GM19043 (cell line): ENCODE measurements around the gene PDZRN3.

ENCODE experiments used
- ATAC-seq: cut with Tn5 transposase; IDR thresholded peaks from one replicate; pipeline ENCODE4 v1.9.1; 2021; ENCODE audit warnings: low read depth; ENCODE audit not compliant: unreplicated experiment

The PDZRN3 gene

DNA sequence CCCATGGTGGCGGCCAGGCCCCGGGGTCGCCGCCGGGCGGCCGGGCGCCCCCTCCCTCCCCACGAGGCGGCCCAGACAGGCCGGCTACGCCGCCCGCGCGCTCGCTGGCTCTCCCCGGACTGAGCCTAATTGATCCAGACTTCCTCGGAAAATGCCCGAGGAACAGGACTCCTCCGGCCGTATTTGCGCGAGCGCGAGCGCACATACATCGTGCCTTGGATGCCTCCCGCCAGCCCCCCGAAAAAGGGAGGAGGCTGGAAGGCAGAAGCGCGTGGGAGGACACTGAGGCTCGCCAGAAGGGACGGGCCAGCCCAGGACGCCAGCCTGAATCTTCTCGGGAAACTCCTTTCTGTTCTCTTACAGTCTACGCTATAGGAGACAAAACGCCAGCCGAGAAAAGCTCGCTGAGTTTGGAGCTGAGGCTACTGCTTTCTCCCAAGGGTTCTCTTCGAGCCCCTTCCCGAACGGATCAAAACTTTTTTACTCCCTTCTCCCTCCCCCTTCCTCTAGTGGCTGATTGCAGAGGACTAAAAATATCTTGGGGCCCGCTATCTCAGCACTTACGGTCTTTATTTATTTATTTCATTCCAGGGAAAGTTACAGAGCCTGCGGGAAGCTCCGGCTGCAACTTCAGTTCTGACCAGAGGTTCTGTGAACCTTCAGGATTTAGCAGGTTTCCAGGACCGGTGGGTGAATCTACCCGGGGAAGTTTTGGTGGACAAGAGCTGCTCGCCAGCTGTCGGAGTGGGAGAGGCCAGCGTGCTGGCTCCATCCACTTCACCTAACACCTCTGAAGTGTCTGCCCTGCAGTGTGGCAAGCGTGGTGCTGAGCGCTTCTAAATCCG, at the start of gene PDZRN3:
Gene PDZRN3 (minus strand): TSS at position 121 of the 845 bp plus-strand sequence.
- ATAC-seq = no peak

DNA sequence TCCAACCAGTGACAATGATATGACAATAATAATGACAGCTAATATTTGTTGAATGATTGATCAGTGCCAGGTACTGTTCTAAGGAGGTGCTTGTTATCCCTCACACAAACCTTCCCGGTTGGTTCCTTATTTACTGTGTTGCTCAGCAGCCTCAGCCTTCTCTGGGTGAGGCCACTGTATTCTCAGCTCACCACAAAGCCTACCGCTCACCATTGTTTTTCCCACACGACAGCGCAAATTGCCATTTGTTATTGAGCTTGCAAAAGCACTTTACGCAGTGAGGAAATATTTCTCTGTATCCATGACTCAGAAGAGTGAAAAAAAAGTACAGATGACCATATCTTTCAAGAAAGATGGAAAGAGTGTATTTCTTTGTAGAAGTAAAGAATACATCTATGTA, 49.5 kb upstream of the PDZRN3 start:
- no peak for ATAC-seq

DNA sequence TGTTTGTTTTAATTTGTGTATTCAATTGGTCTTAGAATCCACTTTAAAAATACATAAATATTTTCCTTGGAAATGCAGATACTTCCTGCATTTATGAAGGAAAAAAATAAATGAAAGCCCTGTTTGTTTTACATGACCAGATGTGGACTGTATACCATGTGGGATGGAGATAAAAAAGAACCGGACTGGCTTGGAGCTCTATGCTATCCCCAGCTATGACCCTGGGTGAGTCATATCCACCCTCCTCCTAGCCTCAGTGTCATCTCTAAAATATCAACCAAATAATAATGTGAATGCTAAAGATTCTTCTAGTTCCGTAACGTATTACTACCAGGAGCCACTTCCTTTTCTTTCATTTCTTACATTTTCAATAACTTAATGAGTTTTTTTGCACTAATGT, 44.5 kb upstream of the PDZRN3 start:
- ATAC-seq = no peak

DNA sequence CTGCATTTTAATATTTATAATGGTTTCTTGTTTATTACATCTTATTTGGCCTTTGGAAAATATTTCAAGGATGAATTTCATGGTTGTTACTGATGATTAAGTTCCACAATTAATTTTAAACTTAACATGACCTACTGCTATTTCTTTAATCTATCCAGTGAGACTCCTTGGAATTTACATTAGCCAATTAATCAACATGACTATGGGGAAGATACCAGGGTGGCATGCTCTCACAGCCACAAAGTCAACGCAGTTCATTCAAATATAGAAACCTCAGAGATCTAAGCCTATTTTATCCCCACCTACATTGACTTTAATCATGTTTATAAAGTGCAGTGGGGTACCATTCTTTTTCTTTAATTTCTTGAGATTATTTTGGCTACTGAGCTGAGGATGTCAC, 43.6 kb upstream of the PDZRN3 start:
- ATAC-seq = no peak

DNA sequence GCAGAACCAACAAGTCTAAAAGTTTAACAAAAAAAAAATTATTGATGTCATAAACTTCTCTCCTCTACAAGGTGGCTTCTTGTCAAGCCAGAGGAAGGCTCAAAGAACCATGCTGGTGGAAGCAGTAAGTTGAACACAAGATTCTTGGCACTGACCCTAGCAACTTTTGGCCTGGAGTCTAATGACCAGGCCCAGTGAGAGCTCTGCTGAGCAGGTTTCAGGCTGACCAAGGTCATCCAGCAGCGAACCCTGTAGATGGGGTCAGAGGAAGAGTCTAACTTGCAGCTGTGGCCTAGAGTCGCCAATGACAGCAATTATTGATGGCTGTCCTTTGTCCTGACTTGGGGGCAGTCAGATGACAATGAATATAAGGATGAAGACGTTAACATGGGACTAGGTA, 43.1 kb upstream of the PDZRN3 start:
- ATAC-seq = no peak

DNA sequence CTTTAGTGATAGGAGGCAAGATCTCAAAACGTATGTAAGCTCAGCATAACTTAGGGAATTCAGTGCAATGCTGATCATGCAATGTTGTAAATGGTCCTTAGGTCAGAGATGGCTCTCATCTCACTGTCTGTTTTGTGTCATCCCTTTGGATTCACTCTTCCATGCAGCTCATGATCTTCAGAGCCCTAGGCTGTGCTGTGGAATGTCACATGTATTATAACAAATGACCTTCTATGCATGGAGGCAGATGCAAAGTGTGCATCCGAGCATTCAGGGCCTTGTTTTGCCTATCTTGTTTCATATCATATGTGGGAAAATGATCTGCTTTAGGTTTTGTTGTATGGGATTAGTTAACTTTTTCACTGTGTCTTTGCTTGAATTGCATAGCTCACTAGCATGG, 40.5 kb upstream of the PDZRN3 start:
- ATAC-seq = no peak

DNA sequence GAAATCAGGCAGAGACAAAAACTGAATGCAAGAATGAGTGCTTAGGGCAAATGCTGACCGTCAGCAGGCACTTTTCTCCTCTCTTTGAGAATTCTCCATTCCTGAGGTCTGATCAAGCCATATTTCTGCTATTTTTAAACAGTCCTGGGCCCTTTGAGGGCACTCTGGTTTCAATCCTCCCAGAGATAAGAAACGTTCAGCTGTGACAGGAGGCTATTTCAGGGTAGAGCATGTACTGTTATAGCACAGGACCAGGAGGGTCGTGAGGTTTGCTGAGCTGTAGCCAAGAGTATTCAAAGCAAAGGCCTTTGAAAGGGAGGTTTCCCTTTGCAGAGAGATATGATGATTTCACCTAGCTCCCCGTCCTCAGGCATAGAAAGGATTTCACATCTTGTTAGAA, 39.6 kb upstream of the PDZRN3 start:
- no peak for ATAC-seq

DNA sequence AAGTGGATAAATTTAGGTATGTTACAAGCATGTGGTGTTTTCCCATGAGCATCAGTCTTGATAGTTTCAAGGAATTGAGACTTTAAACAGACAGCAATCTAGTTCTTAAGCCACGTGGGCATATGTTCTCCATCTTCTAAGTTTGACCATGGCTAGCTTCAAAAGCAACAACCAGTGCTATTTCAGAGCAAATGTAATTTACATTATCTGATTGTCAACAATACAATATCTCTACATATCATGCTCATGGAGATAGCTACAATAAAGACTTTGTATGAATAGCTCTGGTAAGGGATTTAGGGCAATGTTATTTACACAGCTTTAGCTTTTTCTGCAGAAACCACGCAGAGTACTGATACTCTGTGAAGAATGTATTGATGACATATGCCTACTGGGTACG, 38.8 kb upstream of the PDZRN3 start:
- no peak for ATAC-seq

DNA sequence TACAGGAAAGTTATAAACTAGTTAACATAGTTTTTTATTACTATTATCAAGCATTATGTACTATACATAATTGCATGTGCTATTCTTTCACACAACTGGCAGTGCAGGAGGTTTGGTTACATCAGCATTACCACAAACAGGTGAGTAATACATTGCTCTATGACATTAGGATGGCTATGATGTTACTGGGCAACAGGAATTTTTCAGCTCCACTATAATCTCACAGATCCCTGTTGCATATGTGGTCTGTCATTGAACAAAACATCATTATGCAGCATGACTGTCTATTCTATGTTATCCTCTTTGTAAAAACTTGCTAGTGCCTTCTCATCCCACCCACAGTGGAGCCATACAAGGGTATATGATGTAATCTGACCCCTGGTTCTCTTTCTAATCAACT, 36.5 kb upstream of the PDZRN3 start:
- ATAC-seq = no peak

DNA sequence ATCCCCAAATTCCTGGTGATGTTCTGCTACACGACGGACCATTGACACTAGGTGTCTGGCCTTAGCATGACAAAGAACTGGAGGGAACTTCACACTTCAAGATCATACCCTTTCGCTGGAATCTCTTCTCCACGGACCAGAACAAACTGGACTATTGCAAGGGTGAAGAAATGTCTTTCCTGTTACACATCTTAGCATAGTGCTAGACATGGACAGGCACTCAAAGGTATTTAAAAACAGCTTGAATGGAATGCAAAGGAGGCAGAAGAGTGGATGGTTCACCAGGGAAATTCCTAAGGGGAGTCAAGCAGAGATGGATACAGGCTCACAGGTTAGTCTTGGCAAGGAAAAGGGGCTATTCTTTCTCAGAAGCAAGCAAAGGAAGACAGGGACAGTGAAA, 33.5 kb upstream of the PDZRN3 start:
- no peak for ATAC-seq

DNA sequence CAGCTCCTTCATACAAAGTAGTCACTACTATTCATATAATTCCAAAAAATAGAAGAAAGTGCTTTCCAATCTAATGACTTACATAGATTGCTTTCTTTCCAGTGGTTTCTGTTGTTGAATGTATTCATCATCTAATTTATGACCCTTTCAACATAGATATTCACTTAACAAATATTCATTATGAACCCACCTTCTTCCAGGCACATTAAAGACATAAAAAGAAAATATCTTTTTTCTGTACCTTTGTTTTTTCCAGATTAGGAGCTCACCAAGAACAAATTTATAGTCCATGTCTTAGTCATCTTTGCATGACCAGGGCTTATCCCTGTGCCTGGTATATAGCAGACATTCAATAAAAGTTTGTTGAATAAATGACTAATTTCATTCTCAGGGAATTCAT, 32.4 kb upstream of the PDZRN3 start:
- ATAC-seq = no peak

DNA sequence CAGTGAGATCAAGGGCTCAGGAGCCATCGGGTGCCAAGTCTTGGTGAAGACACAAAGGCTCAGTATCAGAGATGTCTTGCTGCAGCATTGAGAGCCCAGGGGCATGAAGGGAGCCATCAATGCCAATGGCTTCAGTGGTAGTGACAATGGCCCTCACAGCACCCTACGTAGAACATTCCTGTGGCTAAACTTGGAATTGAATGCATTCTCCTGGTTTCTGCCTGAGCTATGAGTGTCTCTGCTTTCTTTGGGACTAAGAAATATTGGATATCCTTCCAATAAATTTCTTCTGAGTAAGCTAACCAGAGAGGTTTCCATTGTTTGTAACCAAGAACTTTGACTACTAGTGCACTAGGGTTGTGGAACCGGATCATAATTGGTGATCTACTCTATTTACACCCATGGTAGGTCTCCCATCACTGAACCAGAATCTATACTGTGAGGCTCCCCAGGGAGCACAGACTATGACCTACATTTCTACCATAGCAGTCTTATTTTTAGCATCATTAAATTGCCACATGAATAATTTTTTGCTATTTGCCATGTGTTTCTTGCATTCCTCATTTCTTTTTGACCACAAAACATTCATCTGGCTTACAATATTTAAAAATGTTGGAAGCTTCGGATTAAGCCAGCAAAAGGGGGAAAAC, 31.6 kb upstream of the PDZRN3 start:
- no peak for ATAC-seq

DNA sequence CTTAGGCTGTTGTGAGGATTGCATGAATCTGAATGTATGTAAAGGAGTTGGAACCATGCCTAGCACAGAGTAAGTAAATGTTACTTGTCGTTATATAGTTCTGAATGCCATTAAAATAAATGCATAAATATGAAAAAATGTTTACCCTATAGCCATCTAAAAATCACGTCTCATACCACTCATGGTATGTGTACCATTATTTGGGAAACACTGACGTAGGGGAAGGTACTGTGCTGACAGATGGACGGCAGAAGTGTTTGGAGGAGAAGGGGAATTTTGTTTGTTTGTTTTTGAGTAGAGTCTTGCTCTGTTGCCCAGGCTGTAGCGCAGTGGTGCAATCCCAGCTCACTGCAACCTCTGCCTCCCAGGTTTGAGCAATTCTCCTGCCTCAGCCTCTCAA, 30.5 kb upstream of the PDZRN3 start:
- no peak for ATAC-seq

DNA sequence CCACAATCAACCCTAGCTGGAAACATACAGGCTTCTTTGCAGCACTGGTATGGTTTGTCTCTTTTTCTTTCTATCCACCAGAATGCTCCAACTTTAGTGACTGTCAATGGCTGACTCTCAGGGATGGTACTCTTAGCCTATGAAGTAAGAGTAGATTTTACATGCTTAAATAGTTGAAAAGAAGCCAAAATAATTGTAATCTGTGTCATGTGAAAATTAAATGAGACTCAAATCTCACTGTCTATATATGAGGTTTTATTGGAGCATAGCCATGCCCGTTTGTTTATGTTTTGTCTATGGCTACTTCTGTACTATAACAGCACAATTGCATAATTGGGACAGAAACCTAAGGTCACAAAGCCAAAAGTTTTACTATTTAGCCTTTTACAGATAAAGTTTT, 29.1 kb upstream of the PDZRN3 start:
- no peak for ATAC-seq

DNA sequence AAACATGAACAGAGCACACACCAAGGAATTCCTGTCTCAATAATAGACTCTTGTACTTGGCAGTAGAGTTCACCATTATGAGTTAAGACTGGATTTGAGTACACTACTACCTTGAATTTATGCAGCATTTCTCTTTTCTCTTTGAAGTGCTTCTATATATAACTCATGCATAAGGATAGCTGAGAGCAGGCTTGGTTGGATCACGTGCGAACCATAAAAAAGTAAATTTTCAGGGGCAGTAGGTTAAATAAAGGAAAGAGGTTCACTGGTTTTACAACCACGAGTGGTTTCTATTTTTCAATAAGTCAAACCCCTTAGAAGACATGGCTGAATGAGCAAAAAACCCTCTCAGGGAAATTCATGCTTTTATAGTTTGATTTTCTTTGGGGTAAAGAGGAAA, 28.6 kb upstream of the PDZRN3 start:
- no peak for ATAC-seq

DNA sequence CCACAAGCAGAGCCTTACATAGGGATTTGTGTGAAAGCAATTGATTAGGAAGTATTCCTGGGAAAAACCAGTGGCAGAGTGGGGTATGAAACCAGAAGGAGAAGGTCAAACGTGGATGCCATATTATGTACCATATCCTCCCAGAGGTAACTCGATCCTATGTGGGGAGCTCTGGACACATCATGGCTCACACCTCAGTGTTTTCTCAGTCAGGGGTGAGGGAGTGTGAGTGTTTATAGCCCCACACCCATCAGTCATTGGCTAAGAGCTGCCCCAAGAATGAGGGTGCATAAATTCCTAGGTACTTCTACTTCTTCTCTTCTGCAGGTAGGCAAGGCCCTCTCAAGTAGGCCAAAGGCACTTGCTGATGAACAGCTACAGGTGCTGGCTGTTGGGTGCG, 28.2 kb upstream of the PDZRN3 start:
- no peak for ATAC-seq

DNA sequence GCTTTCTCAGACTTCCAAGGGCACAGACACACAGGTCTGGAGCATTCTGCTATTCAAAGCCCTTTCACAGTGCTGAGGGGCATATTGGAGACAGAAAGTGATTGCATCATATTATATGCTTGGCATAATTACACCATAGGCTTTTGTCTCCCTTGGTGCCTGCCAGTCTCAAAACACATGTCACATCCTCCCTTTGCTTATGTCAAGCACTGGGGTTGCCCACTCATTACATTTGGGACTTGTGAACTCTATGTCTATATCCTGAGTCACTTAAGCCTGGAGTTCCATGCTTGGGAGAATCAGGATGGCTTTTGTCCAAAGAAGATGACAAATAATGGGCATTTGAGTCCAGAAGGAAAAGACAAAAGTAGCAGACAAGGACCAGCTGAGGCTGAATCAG, 12.3 kb upstream of the PDZRN3 start:
- ATAC-seq = no peak

DNA sequence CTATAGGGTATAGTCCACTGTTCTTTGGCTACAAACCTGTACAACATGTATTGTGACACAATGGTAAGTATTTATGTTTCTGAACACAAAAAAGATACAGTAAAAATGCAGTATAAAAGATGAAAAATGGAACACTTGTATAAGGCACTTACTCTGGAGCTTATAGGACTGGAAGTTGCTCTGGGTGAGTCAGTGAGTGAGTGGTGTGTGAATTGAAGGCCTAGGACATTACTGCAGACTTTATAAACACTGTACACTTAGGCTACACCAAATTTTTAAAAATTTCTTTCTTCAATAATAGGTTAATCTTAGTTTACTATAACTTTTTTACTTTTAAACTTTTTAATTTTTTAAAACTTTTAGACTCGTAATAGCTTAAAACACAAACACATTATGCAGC, 10.5 kb upstream of the PDZRN3 start:
- no peak for ATAC-seq

DNA sequence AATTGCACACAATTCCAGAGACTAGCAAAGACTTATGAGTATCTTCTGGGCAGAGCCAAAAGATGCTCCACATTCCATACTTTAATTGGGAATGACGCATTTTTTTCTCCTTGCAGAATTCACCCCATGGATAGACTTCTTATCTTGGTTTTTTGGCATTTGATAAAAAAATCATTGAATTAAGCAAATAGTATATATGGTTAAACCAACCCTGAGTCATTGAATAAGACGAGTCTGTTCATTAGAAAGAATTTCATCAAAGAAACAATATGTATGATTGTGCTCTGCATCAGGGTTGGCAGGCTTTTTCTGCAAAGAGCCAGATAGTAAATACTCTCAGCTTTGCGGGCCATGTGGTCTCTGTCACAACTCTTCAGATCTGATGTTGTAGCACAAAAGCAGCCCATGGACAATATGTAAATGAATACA, 9.2 kb upstream of the PDZRN3 start:
- ATAC-seq = no peak

DNA sequence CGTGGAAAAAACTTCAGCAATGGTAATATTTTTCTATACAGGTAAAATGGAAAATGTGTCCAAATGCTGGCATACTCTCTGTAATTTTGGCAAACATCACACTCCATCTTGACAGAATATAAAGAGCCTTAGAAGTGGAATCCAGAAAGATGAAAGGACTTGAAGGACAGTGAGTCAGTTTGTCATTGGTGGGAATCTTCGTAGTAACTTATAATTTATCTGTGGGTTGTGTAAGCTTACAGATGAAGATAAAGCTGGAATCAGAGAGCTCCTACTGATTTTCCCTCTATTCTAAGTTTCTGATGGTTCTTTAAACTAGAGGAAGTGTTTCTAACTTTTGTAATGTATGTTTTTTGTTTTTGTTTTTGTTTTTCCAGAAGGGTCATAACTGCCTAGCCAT, 8.7 kb upstream of the PDZRN3 start:
- no peak for ATAC-seq

DNA sequence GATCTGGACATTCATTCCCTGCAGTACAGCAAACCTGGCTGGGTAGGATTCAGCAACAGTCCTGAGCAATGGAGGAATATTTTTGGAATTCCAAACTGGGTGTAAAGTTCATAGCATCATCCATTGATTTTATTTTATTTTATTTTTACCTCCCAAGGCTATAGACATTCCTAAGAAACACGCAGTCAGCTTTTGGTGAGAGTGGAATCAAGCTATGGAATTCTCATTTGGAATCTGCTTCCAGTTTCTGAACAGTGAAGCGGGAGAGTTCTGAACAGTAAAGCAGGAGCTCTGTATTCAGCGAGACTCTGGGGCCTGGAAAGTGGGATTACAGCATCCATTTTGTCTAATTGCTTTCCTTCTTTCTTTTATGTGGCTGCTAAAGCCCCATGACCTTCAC, 1.4 kb upstream of the PDZRN3 start:
- ATAC-seq = no peak
